GM12892 (cell line): ENCODE results near the gene ZNRD2.
A peak's percentile ranks its signal among the peaks of the same experiment; 100 is the strongest.

ENCODE experiments used
- DNase-seq: peaks from one replicate; pipeline ENCODE4 v3.0.0; 2011; ENCODE audit not compliant: insufficient read length
- FAIRE-seq: peaks from 2 replicates; lab custom pipeline; 2011; peaks lifted over from hg19 to GRCh38; lab: Jason Lieb, UNC
- POLR2A ChIP-seq: IDR thresholded peaks from 2 replicates; pipeline ENCODE4 v1.6.1; 2011; ENCODE audit warnings: low read depth, low read length, control low read depth
- POLR2AphosphoS5 ChIP-seq: IDR thresholded peaks from 2 replicates; pipeline ENCODE4 v1.6.1; 2011; ENCODE audit warnings: low read depth, low read length, control low read depth
- TAF1 ChIP-seq: IDR thresholded peaks from 2 replicates; pipeline ENCODE4 v1.6.1; 2011; ENCODE audit warnings: low read depth, mild to moderate bottlenecking, control low read depth, low read length, borderline replicate concordance

Gene ZNRD2

GRCh38 chr11:65540290-65541092, 29.8 kb upstream of the ZNRD2 start:
- FAIRE-seq: peak; percentile 100
- DNase-seq: peak; percentile 99
- TF ChIP-seq POLR2A: peak; percentile 24; the same call in 1 of the 2 replicates
- TF ChIP-seq TAF1: no peak
- TF ChIP-seq POLR2AphosphoS5: no peak

DNA sequence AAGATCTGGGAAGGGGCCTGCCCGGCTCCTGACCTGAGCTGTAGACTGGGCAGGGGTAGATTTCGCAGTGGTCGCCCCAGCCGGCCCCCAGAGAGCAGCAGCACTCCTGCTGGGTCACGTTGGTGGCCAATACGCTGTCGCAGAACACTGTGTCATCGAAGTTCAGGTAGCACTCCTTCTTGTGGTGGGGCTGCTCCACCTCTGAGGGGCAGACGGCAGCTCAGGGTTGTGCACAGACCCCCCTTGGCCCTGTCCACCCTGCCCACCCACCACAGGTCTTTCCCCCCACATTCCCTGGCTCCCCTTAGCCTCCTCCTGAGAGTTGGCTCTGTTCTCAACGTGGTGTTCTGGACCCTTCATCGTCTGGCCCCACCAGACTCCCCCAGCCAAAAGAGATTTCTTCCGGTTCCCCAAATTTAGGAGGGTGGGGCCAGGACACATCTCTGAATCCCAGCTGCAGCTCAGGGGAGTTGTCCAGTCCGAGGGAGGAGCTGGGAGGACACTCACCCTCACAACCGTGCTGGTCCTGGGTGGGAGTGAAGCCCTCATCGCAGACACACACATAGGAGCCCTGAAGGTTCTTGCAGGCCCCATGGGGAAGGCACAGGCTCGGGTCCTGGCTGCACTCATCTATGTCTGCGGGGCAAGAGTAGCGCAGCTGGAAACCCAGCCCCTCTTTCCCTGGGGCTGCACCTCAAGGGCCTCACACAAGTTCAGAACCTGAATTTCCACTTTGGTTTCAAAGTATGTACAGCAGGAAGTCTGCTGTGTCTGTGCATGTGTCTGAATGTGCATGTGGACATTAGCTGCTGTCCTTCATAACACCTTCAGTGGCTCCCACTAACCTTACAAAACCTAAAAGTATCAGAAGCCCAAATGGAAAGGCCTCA, 28.9 kb upstream of the ZNRD2 start:
- TF ChIP-seq POLR2A (no peak), POLR2AphosphoS5 (no peak), TAF1 (no peak)
- DNase-seq (no peak), FAIRE-seq (no peak)

DNA sequence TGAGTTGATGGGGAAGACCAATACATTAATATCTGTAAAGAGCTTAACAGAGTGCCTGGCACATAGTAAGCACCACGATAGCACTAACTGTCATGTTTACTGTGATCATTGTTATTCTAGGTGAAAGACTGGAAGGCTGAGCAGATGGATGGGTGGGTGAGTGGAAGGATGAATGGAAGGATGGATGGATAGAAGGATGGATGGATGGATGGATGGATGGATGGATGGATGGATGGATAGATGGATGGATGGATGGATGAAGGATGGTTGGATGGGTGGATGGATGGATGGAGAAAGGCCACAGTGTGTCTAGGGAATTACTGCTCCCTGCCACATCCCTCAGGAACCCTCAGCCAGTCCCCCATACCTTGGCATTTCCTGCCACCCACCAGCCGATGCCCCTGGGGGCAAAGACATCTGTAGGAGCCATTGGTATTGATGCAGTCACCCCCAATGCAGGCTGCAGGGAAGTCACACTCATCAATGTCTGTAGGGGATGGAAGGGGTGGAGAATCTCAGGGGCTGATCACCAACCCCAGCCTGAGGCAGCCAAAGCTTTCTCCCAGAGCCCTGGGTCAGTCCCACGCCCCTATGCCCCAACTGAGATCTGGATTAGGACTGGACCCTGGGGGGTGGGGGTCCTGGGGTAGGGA, 27.4 kb upstream of the ZNRD2 start:
- TF ChIP-seq POLR2AphosphoS5 (no peak), POLR2A (no peak), TAF1 (no peak)
- FAIRE-seq: no peak
- DNase-seq: no peak

DNA sequence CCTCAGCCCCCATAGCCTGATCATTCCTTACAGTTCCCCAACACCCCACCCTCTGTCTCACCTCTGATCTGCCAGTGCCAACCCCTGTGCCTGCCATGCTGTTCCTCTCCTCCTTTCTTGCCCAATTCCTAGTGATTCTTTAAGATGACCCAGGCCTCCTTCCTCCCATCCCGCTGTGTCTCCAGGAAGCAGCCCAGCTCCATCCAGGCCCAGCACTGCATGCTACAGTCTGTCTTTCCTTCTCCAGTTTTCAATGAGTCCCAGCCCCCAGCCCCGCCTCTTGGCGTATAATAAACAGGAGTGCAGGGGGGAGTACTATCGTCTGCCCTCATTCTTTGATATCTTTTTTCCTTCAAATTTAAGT, 24.4 kb upstream of the ZNRD2 start:
- FAIRE-seq: no peak
- DNase-seq: no peak
- no peak for TF ChIP-seq POLR2AphosphoS5
- TF ChIP-seq TAF1: no peak
- TF ChIP-seq POLR2A: no peak

DNA sequence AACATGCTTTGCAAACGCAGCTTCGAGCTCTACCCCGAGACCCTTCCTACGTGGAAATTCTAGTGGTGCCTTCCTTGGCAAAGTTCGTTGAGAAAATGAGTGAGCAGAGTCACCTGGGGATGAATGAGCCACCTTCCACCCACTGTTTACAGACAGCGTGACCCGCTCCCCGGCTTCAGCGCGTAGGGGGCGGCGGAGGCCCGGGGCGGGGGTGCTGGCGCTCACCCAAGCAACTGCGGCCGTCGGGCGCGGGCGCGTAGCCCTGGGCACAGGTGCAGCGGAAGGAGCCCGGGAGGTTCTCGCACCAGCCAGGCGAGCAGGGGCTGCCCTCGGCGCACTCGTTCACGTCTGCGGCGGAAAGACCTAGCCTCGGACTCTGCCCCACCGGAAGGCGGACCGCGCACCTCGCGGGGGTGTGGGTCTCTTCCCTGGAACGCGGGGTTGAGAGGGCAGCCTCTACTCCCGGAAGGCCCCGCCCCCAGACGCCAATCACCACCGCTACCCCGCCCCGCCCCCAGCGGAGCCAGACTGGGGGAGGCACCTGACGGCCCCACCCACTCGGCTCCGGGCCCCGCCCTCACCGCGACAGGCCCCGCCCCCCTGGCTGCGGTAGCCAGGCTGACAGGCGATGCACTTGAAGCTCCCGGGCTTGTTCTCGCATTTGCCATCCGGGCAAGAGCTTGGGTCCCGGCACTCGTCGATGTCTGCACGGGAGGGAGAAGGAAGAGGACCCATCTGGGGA, 23.9 kb upstream of the ZNRD2 start:
- peak; percentile 96 for DNase-seq
- no peak for TF ChIP-seq POLR2A
- TF ChIP-seq POLR2AphosphoS5: no peak
- TF ChIP-seq TAF1: no peak
- peak; percentile 54 for FAIRE-seq

- TF ChIP-seq POLR2AphosphoS5 (no peak), POLR2A (no peak), TAF1 (no peak)
- FAIRE-seq (no peak), DNase-seq (no peak)
These were observed 22.7 kb upstream of the ZNRD2 start for GRCh38 chr11:65547446-65548125.

GRCh38 chr11:65548395-65548794, 21.9 kb upstream of the ZNRD2 start:
- DNase-seq (no peak), FAIRE-seq (no peak)
- TF ChIP-seq POLR2AphosphoS5 (no peak), TAF1 (no peak), POLR2A (no peak)

- DNase-seq (no peak), FAIRE-seq (no peak)
- TF ChIP-seq POLR2A (no peak), TAF1 (no peak), POLR2AphosphoS5 (no peak)
These were observed 21.2 kb upstream of the ZNRD2 start for GRCh38 chr11:65549096-65549495.

DNA sequence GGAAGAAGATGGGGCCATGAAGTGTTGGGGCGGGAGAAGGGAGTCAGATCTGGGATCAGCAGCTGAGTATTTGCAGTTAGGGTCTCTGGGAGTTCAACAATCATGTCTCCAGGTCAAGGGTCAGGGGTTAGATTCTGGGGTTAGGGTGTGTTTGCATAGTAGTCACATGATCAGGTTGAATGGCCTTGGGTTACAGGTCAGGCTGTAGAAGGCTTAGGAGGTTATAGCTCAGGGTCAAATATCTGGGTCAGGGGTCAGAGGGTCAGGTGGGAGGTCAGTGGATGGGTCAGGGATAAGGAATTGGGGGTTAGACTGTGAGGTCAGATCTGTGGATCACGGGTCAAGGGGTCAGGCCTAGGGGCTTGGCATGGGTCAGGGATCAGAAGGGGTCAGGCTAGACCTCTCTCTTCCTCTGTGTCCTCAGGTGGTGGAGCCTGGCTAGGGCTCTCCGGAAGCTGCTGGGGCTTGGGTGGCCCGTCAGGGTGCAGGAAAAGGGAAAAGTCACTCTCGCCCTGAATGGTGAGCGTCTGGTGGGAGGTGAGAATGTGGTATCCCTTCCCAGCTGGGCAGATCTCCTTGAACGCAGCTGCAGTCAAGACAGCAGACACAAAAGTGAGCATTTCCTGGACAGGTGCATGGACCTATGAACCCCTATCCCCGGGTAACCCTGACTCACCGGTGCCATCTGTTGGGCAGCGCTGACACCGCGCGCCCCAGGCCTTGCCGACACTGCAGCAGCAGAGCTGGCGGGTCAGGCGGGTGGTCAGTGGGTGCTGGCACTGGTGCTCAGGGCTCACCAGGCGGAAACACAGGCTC, 18.5 kb upstream of the ZNRD2 start:
- DNase-seq: no peak
- TF ChIP-seq POLR2A: no peak
- no peak for TF ChIP-seq TAF1
- TF ChIP-seq POLR2AphosphoS5: no peak
- peak; percentile 78 for FAIRE-seq
